ENCODE results near the gene BTBD6. TPM values are rescaled to one million over a fixed set of nuclear protein-coding genes. Genes with fewer than 3 reads are reported as not detected.

BTBD6 gene
- total and polyA plus RNA-seq, 2 donors, result 26.3 to 44.9 TPM

GRCh38 chr14:105267820-105268548, 19.7 kb downstream of the BTBD6 start:
- no peak overlapping the region for H3K27ac ChIP-seq (ENCODE audit: low read depth in 1 of 2, low read length in 1 of 2)
- peaks cover 0 to 1% of the 10 kb centered on the region in 2 donors for H3K9me3 ChIP-seq (ENCODE audit: control insufficient read depth in 2 of 2, insufficient read depth in 1 of 2, low read length in 1 of 2)
- no peaks in the 10 kb centered on the region for H3K27me3 ChIP-seq (ENCODE audit: control insufficient read depth in 2 of 2, insufficient read depth in 1 of 2, low read length in 1 of 2)
- no peak overlapping the region for H3K4me3 ChIP-seq (ENCODE audit: low read length in 2 of 2)
- 96% methylated on average over 21 of the region's 21 CpGs for WGBS
- no peaks in the 10 kb centered on the region for H3K4me1 ChIP-seq (ENCODE audit: control insufficient read depth in 2 of 2, insufficient read depth in 2 of 2, low read length in 2 of 2)
- peaks cover 0 to 18% of the 10 kb centered on the region in 2 donors for H3K36me3 ChIP-seq (ENCODE audit: control insufficient read depth in 2 of 2, insufficient read depth in 2 of 2, low read length in 1 of 2)
- DNase-seq (ENCODE audit: low read depth in 6 of 9, low spot score in 9 of 9), result no peak

GRCh38 chr14:105268736-105269354, 20.5 kb downstream of the BTBD6 start:
- Histone ChIP-seq H3K36me3 (ENCODE audit: control insufficient read depth in 2 of 2, insufficient read depth in 2 of 2, low read length in 1 of 2) (peaks cover 0 to 18% of the 10 kb centered on the region in 2 donors), H3K4me3 (ENCODE audit: low read length in 2 of 2) (no peak overlapping the region), H3K4me1 (ENCODE audit: control insufficient read depth in 2 of 2, insufficient read depth in 2 of 2, low read length in 2 of 2) (no peaks in the 10 kb centered on the region), H3K27ac (ENCODE audit: low read depth in 1 of 2, low read length in 1 of 2) (no peak overlapping the region), H3K27me3 (ENCODE audit: control insufficient read depth in 2 of 2, insufficient read depth in 1 of 2, low read length in 1 of 2) (no peaks in the 10 kb centered on the region), H3K9me3 (ENCODE audit: control insufficient read depth in 2 of 2, insufficient read depth in 1 of 2, low read length in 1 of 2) (peaks cover 0 to 1% of the 10 kb centered on the region in 2 donors)
- DNase-seq (ENCODE audit: low read depth in 6 of 9, low spot score in 9 of 9), result no peak
- WGBS, result 98% methylated on average over 18 of the region's 18 CpGs

- Histone ChIP-seq H3K4me3 (ENCODE audit: low read length in 2 of 2) (no peak overlapping the region), H3K27me3 (ENCODE audit: control insufficient read depth in 2 of 2, insufficient read depth in 1 of 2, low read length in 1 of 2) (no peaks in the 10 kb centered on the region), H3K9me3 (ENCODE audit: control insufficient read depth in 2 of 2, insufficient read depth in 1 of 2, low read length in 1 of 2) (peaks cover 0 to 1% of the 10 kb centered on the region in 2 donors), H3K36me3 (ENCODE audit: control insufficient read depth in 2 of 2, insufficient read depth in 2 of 2, low read length in 1 of 2) (peaks cover 0 to 18% of the 10 kb centered on the region in 2 donors), H3K4me1 (ENCODE audit: control insufficient read depth in 2 of 2, insufficient read depth in 2 of 2, low read length in 2 of 2) (no peaks in the 10 kb centered on the region), H3K27ac (ENCODE audit: low read depth in 1 of 2, low read length in 1 of 2) (no peak overlapping the region)
- WGBS, result 95% methylated on average over 11 of the region's 11 CpGs
- no peak for DNase-seq (ENCODE audit: low read depth in 6 of 9, low spot score in 9 of 9)
Observed at GRCh38 chr14:105269405-105269804, 21.1 kb downstream of the BTBD6 start.

- Histone ChIP-seq H3K9me3 (ENCODE audit: control insufficient read depth in 2 of 2, insufficient read depth in 1 of 2, low read length in 1 of 2) (peaks cover 0 to 1% of the 10 kb centered on the region in 2 donors), H3K36me3 (ENCODE audit: control insufficient read depth in 2 of 2, insufficient read depth in 2 of 2, low read length in 1 of 2) (peaks cover 0 to 18% of the 10 kb centered on the region in 2 donors), H3K4me1 (ENCODE audit: control insufficient read depth in 2 of 2, insufficient read depth in 2 of 2, low read length in 2 of 2) (no peaks in the 10 kb centered on the region), H3K27me3 (ENCODE audit: control insufficient read depth in 2 of 2, insufficient read depth in 1 of 2, low read length in 1 of 2) (no peaks in the 10 kb centered on the region), H3K4me3 (ENCODE audit: low read length in 2 of 2) (no peak overlapping the region), H3K27ac (ENCODE audit: low read depth in 1 of 2, low read length in 1 of 2) (no peak overlapping the region)
- WGBS, result 99% methylated on average over 22 of the region's 22 CpGs
- DNase-seq (ENCODE audit: low read depth in 6 of 9, low spot score in 9 of 9), result no peak
Observed at GRCh38 chr14:105271224-105271890, 23.0 kb downstream of the BTBD6 start.

GRCh38 chr14:105272623-105273022, 24.3 kb downstream of the BTBD6 start:
- H3K4me3 ChIP-seq (ENCODE audit: low read length in 2 of 2), result no peak overlapping the region
- 95% methylated on average over 15 of the region's 15 CpGs for WGBS
- H3K27ac ChIP-seq (ENCODE audit: low read depth in 1 of 2, low read length in 1 of 2), result no peak overlapping the region
- peaks cover 0 to 1% of the 10 kb centered on the region in 2 donors for H3K9me3 ChIP-seq (ENCODE audit: control insufficient read depth in 2 of 2, insufficient read depth in 1 of 2, low read length in 1 of 2)
- peaks cover 0 to 18% of the 10 kb centered on the region in 2 donors for H3K36me3 ChIP-seq (ENCODE audit: control insufficient read depth in 2 of 2, insufficient read depth in 2 of 2, low read length in 1 of 2)
- H3K4me1 ChIP-seq (ENCODE audit: control insufficient read depth in 2 of 2, insufficient read depth in 2 of 2, low read length in 2 of 2), result no peaks in the 10 kb centered on the region
- no peak for DNase-seq (ENCODE audit: low read depth in 6 of 9, low spot score in 9 of 9)
- no peaks in the 10 kb centered on the region for H3K27me3 ChIP-seq (ENCODE audit: control insufficient read depth in 2 of 2, insufficient read depth in 1 of 2, low read length in 1 of 2)

GRCh38 chr14:105273062-105273461, 24.7 kb downstream of the BTBD6 start:
- Histone ChIP-seq H3K36me3 (ENCODE audit: control insufficient read depth in 2 of 2, insufficient read depth in 2 of 2, low read length in 1 of 2) (peaks cover 0 to 15% of the 10 kb centered on the region in 2 donors), H3K27ac (ENCODE audit: low read depth in 1 of 2, low read length in 1 of 2) (no peak overlapping the region), H3K4me3 (ENCODE audit: low read length in 2 of 2) (no peak overlapping the region), H3K27me3 (ENCODE audit: control insufficient read depth in 2 of 2, insufficient read depth in 1 of 2, low read length in 1 of 2) (no peaks in the 10 kb centered on the region), H3K9me3 (ENCODE audit: control insufficient read depth in 2 of 2, insufficient read depth in 1 of 2, low read length in 1 of 2) (peaks cover 0 to 1% of the 10 kb centered on the region in 2 donors), H3K4me1 (ENCODE audit: control insufficient read depth in 2 of 2, insufficient read depth in 2 of 2, low read length in 2 of 2) (no peaks in the 10 kb centered on the region)
- 97% methylated on average over 12 of the region's 12 CpGs for WGBS
- DNase-seq (ENCODE audit: low read depth in 6 of 9, low spot score in 9 of 9), result no peak

GRCh38 chr14:105274637-105275036, 26.3 kb downstream of the BTBD6 start:
- 98% methylated on average over 6 of the region's 6 CpGs for WGBS
- peaks cover 0 to 10% of the 10 kb centered on the region in 2 donors for H3K36me3 ChIP-seq (ENCODE audit: control insufficient read depth in 2 of 2, insufficient read depth in 2 of 2, low read length in 1 of 2)
- DNase-seq (ENCODE audit: low read depth in 6 of 9, low spot score in 9 of 9), result no peak

GRCh38 chr14:105275267-105275946, 27.1 kb downstream of the BTBD6 start:
- no peak for DNase-seq (ENCODE audit: low read depth in 6 of 9, low spot score in 9 of 9)
- Histone ChIP-seq H3K27me3 (ENCODE audit: control insufficient read depth in 2 of 2, insufficient read depth in 1 of 2, low read length in 1 of 2) (no peaks in the 10 kb centered on the region), H3K4me1 (ENCODE audit: control insufficient read depth in 2 of 2, insufficient read depth in 2 of 2, low read length in 2 of 2) (no peaks in the 10 kb centered on the region), H3K27ac (ENCODE audit: low read depth in 1 of 2, low read length in 1 of 2) (no peak overlapping the region), H3K9me3 (ENCODE audit: control insufficient read depth in 2 of 2, insufficient read depth in 1 of 2, low read length in 1 of 2) (peaks cover 0 to 1% of the 10 kb centered on the region in 2 donors), H3K4me3 (ENCODE audit: low read length in 2 of 2) (no peak overlapping the region), H3K36me3 (ENCODE audit: control insufficient read depth in 2 of 2, insufficient read depth in 2 of 2, low read length in 1 of 2) (peaks cover 0 to 11% of the 10 kb centered on the region in 2 donors)
- 94% methylated on average over 16 of the region's 16 CpGs for WGBS

More at GRCh38 chr14:105274637-105275036, 26.3 kb downstream of the BTBD6 start:
- H3K27me3 ChIP-seq (ENCODE audit: control insufficient read depth in 2 of 2, insufficient read depth in 1 of 2, low read length in 1 of 2), result no peaks in the 10 kb centered on the region
- no peak overlapping the region for H3K4me3 ChIP-seq (ENCODE audit: low read length in 2 of 2)
- H3K9me3 ChIP-seq (ENCODE audit: control insufficient read depth in 2 of 2, insufficient read depth in 1 of 2, low read length in 1 of 2), result peaks cover 0 to 1% of the 10 kb centered on the region in 2 donors
- no peaks in the 10 kb centered on the region for H3K4me1 ChIP-seq (ENCODE audit: control insufficient read depth in 2 of 2, insufficient read depth in 2 of 2, low read length in 2 of 2)
- no peak overlapping the region for H3K27ac ChIP-seq (ENCODE audit: low read depth in 1 of 2, low read length in 1 of 2)
